LNCAP (cell line): Measurements from ENCODE around the gene LACTBL1.

Experiments
- TF ChIP-seq, protein P1 (sequence below): fragments of 450-650 bp; IDR thresholded peaks from 2 replicates; pipeline ENCODE4 v1.5.1; 2017; ENCODE audit warnings: mild to moderate bottlenecking

The LACTBL1 gene

GRCh38 chr1:22914633-22915217, 57.9 kb downstream of the LACTBL1 start:
- TF ChIP-seq, protein P1, sequence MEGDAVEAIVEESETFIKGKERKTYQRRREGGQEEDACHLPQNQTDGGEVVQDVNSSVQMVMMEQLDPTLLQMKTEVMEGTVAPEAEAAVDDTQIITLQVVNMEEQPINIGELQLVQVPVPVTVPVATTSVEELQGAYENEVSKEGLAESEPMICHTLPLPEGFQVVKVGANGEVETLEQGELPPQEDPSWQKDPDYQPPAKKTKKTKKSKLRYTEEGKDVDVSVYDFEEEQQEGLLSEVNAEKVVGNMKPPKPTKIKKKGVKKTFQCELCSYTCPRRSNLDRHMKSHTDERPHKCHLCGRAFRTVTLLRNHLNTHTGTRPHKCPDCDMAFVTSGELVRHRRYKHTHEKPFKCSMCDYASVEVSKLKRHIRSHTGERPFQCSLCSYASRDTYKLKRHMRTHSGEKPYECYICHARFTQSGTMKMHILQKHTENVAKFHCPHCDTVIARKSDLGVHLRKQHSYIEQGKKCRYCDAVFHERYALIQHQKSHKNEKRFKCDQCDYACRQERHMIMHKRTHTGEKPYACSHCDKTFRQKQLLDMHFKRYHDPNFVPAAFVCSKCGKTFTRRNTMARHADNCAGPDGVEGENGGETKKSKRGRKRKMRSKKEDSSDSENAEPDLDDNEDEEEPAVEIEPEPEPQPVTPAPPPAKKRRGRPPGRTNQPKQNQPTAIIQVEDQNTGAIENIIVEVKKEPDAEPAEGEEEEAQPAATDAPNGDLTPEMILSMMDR: no peak

DNA sequence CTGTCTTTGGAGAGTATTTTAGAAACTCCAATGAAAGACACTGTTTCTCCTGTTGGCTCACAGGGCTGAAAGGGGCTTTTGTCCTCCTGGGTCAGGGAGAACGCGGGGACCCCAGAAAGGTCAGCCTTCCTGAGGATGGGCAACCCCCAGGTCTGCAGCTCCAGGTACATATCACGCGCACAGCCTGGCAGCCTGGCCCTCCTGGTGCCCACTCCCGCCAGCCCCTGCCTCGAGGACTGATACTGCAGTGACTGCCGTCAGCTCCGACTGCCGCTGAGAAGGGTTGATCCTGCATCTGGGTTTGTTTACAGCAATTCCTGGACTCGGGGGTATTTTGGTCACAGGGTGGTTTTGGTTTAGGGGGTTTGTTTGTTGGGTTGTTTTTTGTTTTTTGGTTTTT, 58.5 kb downstream of the LACTBL1 start:
- TF ChIP-seq, protein P1: no peak

- TF ChIP-seq, protein P1: no peak
Observed at GRCh38 chr1:22913421-22914141, 59.1 kb downstream of the LACTBL1 start.

- TF ChIP-seq, protein P1: no peak
Observed at GRCh38 chr1:22912311-22912710, 60.4 kb downstream of the LACTBL1 start.

GRCh38 chr1:22910986-22911651, 61.5 kb downstream of the LACTBL1 start:
- TF ChIP-seq, protein P1: no peak

GRCh38 chr1:22910286-22910685, 62.4 kb downstream of the LACTBL1 start:
- TF ChIP-seq, protein P1: no peak

- TF ChIP-seq, protein P1: no peak
Observed at GRCh38 chr1:22908880-22909426, 63.7 kb downstream of the LACTBL1 start.
